ENCODE measurements around the gene CYB5R4. TPM values are rescaled to one million over a fixed set of nuclear protein-coding genes. Genes with fewer than 3 reads are reported as not detected.
A peak's percentile ranks its signal among the peaks of the same experiment; 100 is the strongest.

The CYB5R4 gene
- total RNA-seq, 1 experiment from 2014 or later = 12.5 TPM

- H3K4me1 Mint-ChIP-seq = peaks cover 40% of the 10 kb centered on the region
Measured at GRCh38 chr6:83908813-83909212, 49.3 kb downstream of the CYB5R4 start.

GRCh38 chr6:83911278-83911677 lies 51.8 kb downstream of the CYB5R4 start:
- Mint-ChIP-seq H3K27ac (peak overlapping the region; percentile 61; the same call in 1 of the 2 replicates), H3K9me3 (peaks cover 4% of the 10 kb centered on the region; the same call in 1 of the 2 replicates), H3K4me3 (no peak overlapping the region), H3K27me3 (ENCODE audit: low read depth) (no peaks in the 10 kb centered on the region), H3K4me1 (peaks cover 40% of the 10 kb centered on the region), H3K36me3 (0 out of 2 replicates have a peak, but pooled peaks cover 5% of the 10 kb centered on the region)
- no peak for TF ChIP-seq ZNF512 (CRISPR knock-in tag; IDR thresholded peaks at IDR 0.05; ENCODE audit: borderline replicate concordance)
- TF ChIP-seq AFF4 (CRISPR knock-in tag; IDR thresholded peaks at IDR 0.05; ENCODE audit: borderline replicate concordance) = no peak
- TF ChIP-seq CREM (CRISPR knock-in tag; IDR thresholded peaks at IDR 0.05) = no peak
- no peak for TF ChIP-seq CREB1 (CRISPR knock-in tag; IDR thresholded peaks at IDR 0.05)
- no peak for TF ChIP-seq ETV6 (CRISPR knock-in tag; IDR thresholded peaks at IDR 0.05)
- no peak for TF ChIP-seq ZBTB43 (CRISPR knock-in tag; IDR thresholded peaks at IDR 0.05)
- TF ChIP-seq ERG (CRISPR knock-in tag; IDR thresholded peaks at IDR 0.05) = no peak
- TF ChIP-seq ZNF317 (CRISPR knock-in tag; IDR thresholded peaks at IDR 0.05; ENCODE audit: borderline replicate concordance, low read depth) = no peak
- no peak for DNase-seq (ENCODE audit: low spot score)
- ChIA-PET POLR2A (interaction anchor here (0.6 kb wide), 1 partner anchor 19 kb away, joined by 3 read pairs; no protein-coding TSS in a partner anchor), CTCF (no interaction called here)
- ATAC-seq = no peak

More at GRCh38 chr6:83908813-83909212, 49.3 kb downstream of the CYB5R4 start:
- Mint-ChIP-seq H3K4me3 (no peak overlapping the region), H3K27ac (no peak overlapping the region), H3K36me3 (peaks cover 8% of the 10 kb centered on the region), H3K27me3 (ENCODE audit: low read depth) (no peaks in the 10 kb centered on the region), H3K9me3 (peaks cover 7% of the 10 kb centered on the region; the same call in 1 of the 2 replicates)
- ChIA-PET POLR2A (no interaction called here), CTCF (no interaction called here)
- TF ChIP-seq NFATC4 (CRISPR knock-in tag; IDR thresholded peaks at IDR 0.05) = no peak
- TF ChIP-seq ELF4 (CRISPR knock-in tag; IDR thresholded peaks at IDR 0.05; ENCODE audit: low read depth) = no peak
- TF ChIP-seq PREB (CRISPR knock-in tag; IDR thresholded peaks at IDR 0.05; ENCODE audit: borderline replicate concordance) = no peak
- no peak for TF ChIP-seq FOXP4 (CRISPR knock-in tag; IDR thresholded peaks at IDR 0.05)
- no peak for TF ChIP-seq ZNF423 (CRISPR knock-in tag; IDR thresholded peaks at IDR 0.05)
- TF ChIP-seq GRHL2 (CRISPR knock-in tag; IDR thresholded peaks at IDR 0.05; ENCODE audit: insufficient replicate concordance, severe bottlenecking) = no peak
- no peak for TF ChIP-seq ZNF138 (CRISPR knock-in tag; conservative IDR thresholded peaks at IDR 0.05)
- no peak for TF ChIP-seq JAZF1 (CRISPR knock-in tag; IDR thresholded peaks at IDR 0.05)
- TF ChIP-seq RORB (CRISPR knock-in tag; IDR thresholded peaks at IDR 0.05) = no peak
- TF ChIP-seq ZNF396 (CRISPR knock-in tag; IDR thresholded peaks at IDR 0.05; ENCODE audit: borderline replicate concordance) = no peak
- TF ChIP-seq ZNF263 (CRISPR knock-in tag; IDR thresholded peaks at IDR 0.05; ENCODE audit: low read depth) = no peak
- TF ChIP-seq MYBL2 (CRISPR knock-in tag; IDR thresholded peaks at IDR 0.05) = no peak
- TF ChIP-seq OVOL2 (CRISPR knock-in tag; IDR thresholded peaks at IDR 0.05; ENCODE audit: borderline replicate concordance) = no peak
- TF ChIP-seq FOXJ3 (CRISPR knock-in tag; IDR thresholded peaks at IDR 0.05; ENCODE audit: borderline replicate concordance) = no peak
- no peak for TF ChIP-seq GABPB1 (CRISPR knock-in tag; IDR thresholded peaks at IDR 0.05)
- TF ChIP-seq EMX1 (CRISPR knock-in tag; IDR thresholded peaks at IDR 0.05) = no peak
- no peak for TF ChIP-seq NR3C1 (CRISPR knock-in tag; conservative IDR thresholded peaks at IDR 0.05; ENCODE audit: low read depth)
- no peak for TF ChIP-seq HMGA2 (CRISPR knock-in tag; IDR thresholded peaks at IDR 0.05)
- TF ChIP-seq CREM (CRISPR knock-in tag; IDR thresholded peaks at IDR 0.05) = no peak
- no peak for TF ChIP-seq TEAD1 (CRISPR knock-in tag; IDR thresholded peaks at IDR 0.05)
- no peak for ATAC-seq
- DNase-seq (ENCODE audit: low spot score) = no peak
